ENCODE data around the gene CFAP70. TPM values are rescaled to one million over a fixed set of nuclear protein-coding genes. Genes with fewer than 3 reads are reported as not detected.
"Not testable (repeated sequence)": the region's sequence is repeated elsewhere in the genome, so short reads cannot be mapped to it uniquely, and the experiment has no call there.

CFAP70 gene
- total RNA-seq, 2 donors from 2014 or later: 1.9 to 3.4 TPM

DNA sequence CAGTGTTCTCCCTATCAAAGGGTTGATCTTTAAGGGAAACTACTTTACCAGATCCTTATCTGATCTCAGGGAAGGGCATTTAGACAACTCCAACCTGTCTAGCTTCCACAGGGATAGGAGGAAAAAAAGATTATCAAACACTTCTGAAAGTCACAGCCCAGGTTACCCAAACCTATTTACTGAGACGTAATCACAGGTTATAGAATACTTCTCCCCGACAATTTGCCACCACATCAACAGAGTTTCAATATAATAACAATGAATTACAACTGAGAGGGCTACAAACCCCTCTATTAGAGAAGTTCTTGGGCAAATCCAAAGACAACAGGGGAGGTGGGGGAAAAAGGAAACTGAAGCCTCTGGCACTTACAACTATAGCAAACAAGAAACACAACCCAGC, 26.3 kb downstream of the CFAP70 start:
- H3K9me3 ChIP-seq: no peaks in the 10 kb centered on the region
- H3K27me3 ChIP-seq (replicated peaks; ENCODE audit: insufficient read depth): no peaks in the 10 kb centered on the region
- H3K36me3 ChIP-seq: no peaks in the 10 kb centered on the region
- ATAC-seq (ENCODE audit: insufficient number of reproducible peaks, low FRiP score, low read depth) (no peak), DNase-seq (ENCODE audit: low spot score) (no peak)
- no peaks in the 10 kb centered on the region for H3K4me1 ChIP-seq (ENCODE audit: control insufficient read depth in 1 of 2, low read depth in 2 of 2)
- TF ChIP-seq, protein P1, sequence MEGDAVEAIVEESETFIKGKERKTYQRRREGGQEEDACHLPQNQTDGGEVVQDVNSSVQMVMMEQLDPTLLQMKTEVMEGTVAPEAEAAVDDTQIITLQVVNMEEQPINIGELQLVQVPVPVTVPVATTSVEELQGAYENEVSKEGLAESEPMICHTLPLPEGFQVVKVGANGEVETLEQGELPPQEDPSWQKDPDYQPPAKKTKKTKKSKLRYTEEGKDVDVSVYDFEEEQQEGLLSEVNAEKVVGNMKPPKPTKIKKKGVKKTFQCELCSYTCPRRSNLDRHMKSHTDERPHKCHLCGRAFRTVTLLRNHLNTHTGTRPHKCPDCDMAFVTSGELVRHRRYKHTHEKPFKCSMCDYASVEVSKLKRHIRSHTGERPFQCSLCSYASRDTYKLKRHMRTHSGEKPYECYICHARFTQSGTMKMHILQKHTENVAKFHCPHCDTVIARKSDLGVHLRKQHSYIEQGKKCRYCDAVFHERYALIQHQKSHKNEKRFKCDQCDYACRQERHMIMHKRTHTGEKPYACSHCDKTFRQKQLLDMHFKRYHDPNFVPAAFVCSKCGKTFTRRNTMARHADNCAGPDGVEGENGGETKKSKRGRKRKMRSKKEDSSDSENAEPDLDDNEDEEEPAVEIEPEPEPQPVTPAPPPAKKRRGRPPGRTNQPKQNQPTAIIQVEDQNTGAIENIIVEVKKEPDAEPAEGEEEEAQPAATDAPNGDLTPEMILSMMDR (IDR thresholded peaks at IDR 0.05): no peak
- H3K27ac ChIP-seq: no peak overlapping the region
- H3K4me3 ChIP-seq: no peak overlapping the region

GRCh38 chr10:73328523-73328922, 30.1 kb downstream of the CFAP70 start:
- DNase-seq (ENCODE audit: low spot score); H3K27me3 ChIP-seq (replicated peaks; ENCODE audit: insufficient read depth); H3K4me3 ChIP-seq; H3K4me1 ChIP-seq (ENCODE audit: control insufficient read depth in 1 of 2, low read depth in 2 of 2); H3K9me3 ChIP-seq; H3K36me3 ChIP-seq; H3K27ac ChIP-seq; ATAC-seq (ENCODE audit: insufficient number of reproducible peaks, low FRiP score, low read depth): not testable (repeated sequence)

- not testable (repeated sequence) for DNase-seq (ENCODE audit: low spot score); H3K27ac ChIP-seq; ATAC-seq (ENCODE audit: insufficient number of reproducible peaks, low FRiP score, low read depth); H3K27me3 ChIP-seq (replicated peaks; ENCODE audit: insufficient read depth); H3K9me3 ChIP-seq; H3K4me3 ChIP-seq; H3K36me3 ChIP-seq; H3K4me1 ChIP-seq (ENCODE audit: control insufficient read depth in 1 of 2, low read depth in 2 of 2)
Observed at GRCh38 chr10:73325290-73325689, 33.4 kb downstream of the CFAP70 start.

DNA sequence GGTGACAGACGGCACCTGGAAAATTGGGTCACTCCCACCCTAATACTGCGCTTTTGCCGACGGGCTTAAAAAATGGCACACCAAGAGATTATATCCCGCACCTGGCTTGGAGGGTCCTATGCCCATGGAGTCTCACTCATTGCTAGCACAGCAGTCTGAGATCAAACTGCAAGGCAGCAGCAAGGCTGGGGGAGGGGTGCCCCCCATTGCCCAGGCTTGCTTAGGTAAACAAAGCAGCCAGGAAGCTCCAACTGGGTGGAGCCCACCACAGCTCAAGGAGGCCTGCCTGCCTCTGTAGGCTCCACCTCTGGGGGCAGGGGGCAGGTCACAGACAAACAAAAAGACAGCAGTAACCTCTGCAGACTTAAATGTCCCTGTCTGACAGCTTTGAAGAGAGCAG, 35.1 kb downstream of the CFAP70 start:
- H3K9me3 ChIP-seq; ATAC-seq (ENCODE audit: insufficient number of reproducible peaks, low FRiP score, low read depth); DNase-seq (ENCODE audit: low spot score); H3K4me1 ChIP-seq (ENCODE audit: control insufficient read depth in 1 of 2, low read depth in 2 of 2); H3K27ac ChIP-seq; H3K4me3 ChIP-seq; H3K27me3 ChIP-seq (replicated peaks; ENCODE audit: insufficient read depth); H3K36me3 ChIP-seq: not testable (repeated sequence)

DNA sequence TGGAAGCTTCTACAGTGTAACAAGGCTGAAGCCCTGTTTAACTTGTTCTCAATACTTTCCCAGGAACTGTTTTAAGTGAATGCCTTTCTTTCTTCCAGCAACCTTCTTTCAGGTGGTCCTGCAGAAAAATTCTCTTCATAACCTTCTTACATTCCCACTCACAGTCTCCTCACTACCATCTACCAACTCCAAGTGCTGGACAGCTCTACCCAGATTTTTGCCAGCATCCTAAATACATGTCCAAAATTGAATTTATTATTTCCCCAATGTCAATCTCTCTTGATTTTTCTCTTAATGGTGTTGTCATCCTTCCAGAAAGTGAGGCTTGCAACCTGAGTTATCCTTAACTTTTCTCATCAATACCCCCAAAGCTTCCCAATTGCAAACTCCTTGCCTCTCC, 48.2 kb downstream of the CFAP70 start:
- DNase-seq (ENCODE audit: low spot score) (no peak), ATAC-seq (ENCODE audit: insufficient number of reproducible peaks, low FRiP score, low read depth) (no peak)
- TF ChIP-seq, protein P1 (IDR thresholded peaks at IDR 0.05): no peak
- Histone ChIP-seq H3K9me3 (peaks cover 11% of the 10 kb centered on the region), H3K27ac (no peak overlapping the region), H3K36me3 (no peaks in the 10 kb centered on the region), H3K27me3 (replicated peaks; ENCODE audit: insufficient read depth) (no peaks in the 10 kb centered on the region), H3K4me1 (ENCODE audit: control insufficient read depth in 1 of 2, low read depth in 2 of 2) (no peaks in the 10 kb centered on the region), H3K4me3 (no peak overlapping the region)

GRCh38 chr10:73307203-73307800, 51.4 kb downstream of the CFAP70 start:
- Histone ChIP-seq H3K27ac (no peak overlapping the region), H3K4me1 (ENCODE audit: control insufficient read depth in 1 of 2, low read depth in 2 of 2) (no peaks in the 10 kb centered on the region), H3K27me3 (replicated peaks; ENCODE audit: insufficient read depth) (no peaks in the 10 kb centered on the region), H3K36me3 (no peaks in the 10 kb centered on the region), H3K9me3 (peaks cover 11% of the 10 kb centered on the region), H3K4me3 (no peak overlapping the region)
- TF ChIP-seq, protein P1 (IDR thresholded peaks at IDR 0.05): no peak
- DNase-seq (ENCODE audit: low spot score) (no peak), ATAC-seq (ENCODE audit: insufficient number of reproducible peaks, low FRiP score, low read depth) (no peak)

DNA sequence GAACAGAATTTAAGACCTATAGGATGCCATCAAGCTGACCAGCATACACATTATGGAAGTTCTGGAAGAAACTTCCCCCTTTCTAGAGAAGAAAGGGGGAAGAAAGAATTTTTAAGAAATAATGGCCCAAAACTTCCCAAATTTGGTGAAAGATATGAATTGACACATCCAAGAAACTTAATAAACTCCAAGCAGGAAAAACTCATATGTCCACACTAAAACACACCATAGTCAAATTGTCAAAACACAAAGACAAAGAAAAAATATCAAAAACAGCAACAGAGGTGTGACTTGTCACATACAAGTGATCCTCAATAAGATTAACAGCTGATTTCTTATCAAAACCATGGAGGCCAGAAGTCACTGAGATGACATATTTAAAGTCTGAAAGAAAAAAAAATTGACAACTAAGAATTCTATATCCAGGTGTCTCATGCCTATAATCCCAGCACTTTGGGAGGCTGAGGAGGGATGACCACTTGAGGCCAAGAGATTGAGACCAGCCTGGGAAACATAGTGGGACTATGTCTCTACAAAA, 52.4 kb downstream of the CFAP70 start:
- no peak for DNase-seq (ENCODE audit: low spot score)
- Histone ChIP-seq H3K9me3 (peaks cover 11% of the 10 kb centered on the region), H3K36me3 (no peaks in the 10 kb centered on the region), H3K27ac (no peak overlapping the region), H3K4me1 (ENCODE audit: control insufficient read depth in 1 of 2, low read depth in 2 of 2) (no peaks in the 10 kb centered on the region), H3K27me3 (replicated peaks; ENCODE audit: insufficient read depth) (no peaks in the 10 kb centered on the region), H3K4me3 (no peak overlapping the region)
- TF ChIP-seq, protein P1 (IDR thresholded peaks at IDR 0.05): no peak
- no peak for ATAC-seq (ENCODE audit: insufficient number of reproducible peaks, low FRiP score, low read depth)
